ENCODE results near the gene DGKZ. TPM values are rescaled to one million over a fixed set of nuclear protein-coding genes. Genes with fewer than 3 reads are reported as not detected.

The DGKZ gene
- total and polyA plus RNA-seq, 7 donors: 16.6 to 76.7 (median 31.4) TPM

GRCh38 chr11:46366661-46367161 is 19.4 kb downstream of the DGKZ start:
- intact Hi-C loops (cut with DNase I): loop anchor here (1.0 to 5.0 kb wide), 2 partner anchors 19 to 129 kb away; partner anchors contain the start of gene DGKZ
- H3K9me3 ChIP-seq: no peaks in the 10 kb centered on the region
- H3K27me3 ChIP-seq: no peaks in the 10 kb centered on the region
- 94 to 96% methylated on average over 31 of the region's 31 CpGs for WGBS, 2 donors
- no peak for DNase-seq
- peak overlapping the region in 1 of 4 donors; percentile 25 for H3K27ac ChIP-seq
- peaks cover 2 to 31% (median 11%) of the 10 kb centered on the region in 4 donors for H3K36me3 ChIP-seq
- peaks cover 0 to 37% (median 32%) of the 10 kb centered on the region in 4 donors for H3K4me1 ChIP-seq
- TF ChIP-seq POLR2AphosphoS5 (IDR thresholded peaks at IDR 0.05) (no peak), POLR2A (IDR thresholded peaks at IDR 0.05) (no peak), CTCF (IDR thresholded peaks at IDR 0.05) (no peak), EP300 (IDR thresholded peaks at IDR 0.05) (no peak)
- no peak overlapping the region for H3K4me3 ChIP-seq

- Histone ChIP-seq H3K4me3 (no peak overlapping the region), H3K4me1 (peaks cover 0 to 30% (median 25%) of the 10 kb centered on the region in 4 donors), H3K27me3 (no peaks in the 10 kb centered on the region), H3K27ac (peak overlapping the region in 1 of 4 donors; percentile 25), H3K36me3 (peaks cover 2 to 38% (median 16%) of the 10 kb centered on the region in 4 donors), H3K9me3 (no peaks in the 10 kb centered on the region)
- peak; percentile 86 for DNase-seq
- WGBS, 2 donors: 35 to 41% methylated on average over 32 of the region's 32 CpGs
- intact Hi-C loops (cut with DNase I): loop anchor here (1.0 to 5.0 kb wide), 2 partner anchors 20 to 130 kb away; partner anchors contain the start of gene DGKZ
- TF ChIP-seq EP300 (IDR thresholded peaks at IDR 0.05) (no peak), POLR2AphosphoS5 (IDR thresholded peaks at IDR 0.05) (peak in 1 of 4 donors; percentile 15), CTCF (IDR thresholded peaks at IDR 0.05) (peak; percentile 67 to 92 (median 88)), POLR2A (IDR thresholded peaks at IDR 0.05) (no peak)
Observed at GRCh38 chr11:46367244-46367915, 20.1 kb downstream of the DGKZ start.

GRCh38 chr11:46367916-46368267 is 20.6 kb downstream of the DGKZ start:
- no peaks in the 10 kb centered on the region for H3K27me3 ChIP-seq
- intact Hi-C loops (cut with DNase I): loop anchor here (1.0 to 5.0 kb wide), 2 partner anchors 21 to 131 kb away; partner anchors contain the start of gene DGKZ
- WGBS, 2 donors: 80 to 81% methylated on average over 12 of the region's 12 CpGs
- no peak for DNase-seq
- H3K4me1 ChIP-seq: peaks cover 0 to 25% (median 20%) of the 10 kb centered on the region in 4 donors
- peak overlapping the region in 1 of 4 donors; percentile 25 for H3K27ac ChIP-seq
- peaks cover 2 to 43% (median 18%) of the 10 kb centered on the region in 4 donors for H3K36me3 ChIP-seq
- no peak overlapping the region for H3K4me3 ChIP-seq
- H3K9me3 ChIP-seq: no peaks in the 10 kb centered on the region
- TF ChIP-seq CTCF (IDR thresholded peaks at IDR 0.05) (peak in 1 of 4 experiments; percentile 6), EP300 (IDR thresholded peaks at IDR 0.05) (no peak), POLR2A (IDR thresholded peaks at IDR 0.05) (no peak)

GRCh38 chr11:46369458-46370152 is 22.3 kb downstream of the DGKZ start:
- Histone ChIP-seq H3K4me3 (no peak overlapping the region), H3K4me1 (peaks cover 0 to 15% (median 11%) of the 10 kb centered on the region in 4 donors), H3K9me3 (no peaks in the 10 kb centered on the region), H3K27me3 (no peaks in the 10 kb centered on the region), H3K36me3 (peaks cover 6 to 55% (median 26%) of the 10 kb centered on the region in 4 donors), H3K27ac (no peak overlapping the region)
- DNase-seq: no peak
- WGBS, 2 donors: 69 to 75% methylated on average over 25 of the region's 25 CpGs
- intact Hi-C loops (cut with DNase I): loop anchor here (5.0 kb wide), 1 partner anchor 132 kb away; no protein-coding TSS in a partner anchor
- TF ChIP-seq EP300 (IDR thresholded peaks at IDR 0.05) (no peak), CTCF (IDR thresholded peaks at IDR 0.05) (peak; percentile 36 to 80 (median 68)), POLR2A (IDR thresholded peaks at IDR 0.05) (no peak), POLR2AphosphoS5 (IDR thresholded peaks at IDR 0.05) (no peak)

All from sigmoid colon (tissue), 7 donors.